Epithelial cell of alveolus of lung (primary cell): ENCODE measurements around the gene RALY. TPM values are rescaled to one million over a fixed set of nuclear protein-coding genes. Genes with fewer than 3 reads are reported as not detected.

Experiments used
- total RNA-seq: library from RNA; depleted of rRNA; stranded (reverse); fragments of >200 nt; gene quantifications from 2 replicates; pipeline ENCODE4 v1.2.1, GENCODE V29; 2015

RALY gene
- total RNA-seq, result 99.7 and 105 TPM in 2 replicates

DNA sequence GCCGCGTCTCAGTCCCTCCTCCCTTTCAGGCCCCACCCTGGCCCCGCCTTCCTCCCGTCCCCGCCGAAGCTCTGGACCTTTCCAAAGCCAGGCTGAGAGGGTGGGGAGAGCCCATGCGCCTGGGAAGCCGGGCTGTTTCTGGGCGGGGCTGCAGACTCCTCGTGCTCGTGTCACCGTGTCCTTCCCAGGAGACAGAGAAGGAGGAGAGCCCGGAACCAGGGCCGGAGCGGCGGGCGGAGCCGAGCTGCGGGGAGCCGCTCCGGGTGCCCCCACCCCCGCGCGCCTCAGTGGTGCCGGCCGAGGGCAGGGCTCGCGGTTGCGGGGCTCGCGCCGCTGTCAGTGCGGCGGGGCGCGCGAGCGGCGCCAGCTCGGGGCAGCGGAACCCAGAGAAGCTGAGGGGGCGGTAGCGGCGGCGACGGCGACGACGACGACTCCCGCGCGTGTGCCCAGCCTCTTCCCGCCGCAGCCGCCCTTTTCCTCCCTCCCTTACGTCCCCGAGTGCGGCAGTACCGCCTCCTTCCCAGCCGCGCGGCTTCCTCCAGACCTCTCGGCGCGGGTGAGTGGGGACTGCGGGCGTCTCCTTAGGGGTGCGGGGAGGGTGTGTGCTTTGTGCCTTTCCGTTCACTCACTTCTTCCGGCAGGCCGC, at the start of gene RALY:
RALY (plus strand) TSS at position 336 of the 646 bp plus-strand sequence. CDS start 78,164 bp downstream, outside the sequence.

DNA sequence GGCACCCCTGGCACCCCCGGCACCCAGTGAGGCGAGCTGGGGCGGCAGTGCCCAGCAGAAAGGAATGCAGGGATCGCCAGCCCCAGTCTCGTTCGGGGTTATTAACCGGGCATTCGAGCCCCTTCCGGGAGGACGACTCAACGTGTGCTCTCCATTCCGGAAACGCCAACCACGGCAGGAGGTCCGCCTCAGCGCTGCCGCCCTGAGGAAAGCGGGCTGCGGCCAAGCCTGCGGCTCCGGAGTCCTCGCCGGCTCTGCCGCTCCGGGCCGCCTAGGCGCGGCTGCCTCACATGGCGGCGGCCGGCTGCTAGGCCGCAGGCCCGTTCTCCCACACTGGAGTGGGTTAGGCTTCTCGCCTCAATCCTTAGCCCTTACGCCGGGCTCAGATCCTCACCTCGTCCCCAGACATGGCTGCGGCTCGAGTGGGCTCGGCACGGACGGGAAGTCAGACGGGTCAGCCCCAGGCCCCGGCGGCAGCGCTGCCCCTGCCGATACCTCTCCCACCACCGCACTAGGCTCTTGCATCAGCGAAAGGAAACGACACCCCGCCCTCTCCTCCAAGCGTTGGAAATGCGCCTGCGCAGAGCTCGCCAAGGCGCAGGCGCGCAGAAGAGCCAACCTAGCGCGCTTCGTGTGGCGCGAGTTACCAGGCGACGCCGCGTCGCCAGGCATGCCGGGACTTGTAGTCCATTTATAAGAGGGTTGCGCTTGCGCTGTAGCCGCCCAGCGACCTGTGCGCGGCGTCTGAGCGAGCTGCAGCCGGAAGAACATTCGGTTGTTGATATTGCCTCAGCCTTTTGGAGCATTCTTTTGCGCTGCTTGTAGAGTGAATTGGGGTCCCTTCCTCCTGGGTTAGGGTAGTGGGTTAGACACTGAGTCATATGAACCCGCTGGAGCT, 118.2 kb downstream of the RALY start, which contains the start of gene EIF2S2:
EIF2S2 (minus strand) TSS at position 542 of the 898 bp plus-strand sequence; CDS start at position 409, 133 bp downstream.

Other genes starting within 250 kb of the RALY start
- 40.2 and 53.0 TPM in 2 replicates for gene CHMP4B, start 182.6 kb upstream of the RALY start, total RNA-seq
- 64.6 and 92.2 TPM in 2 replicates for gene EIF2S2, start 118.3 kb downstream of the RALY start, total RNA-seq
- gene ASIP, start 247.5 kb downstream of the RALY start, total RNA-seq, result not detected in 2 replicates